ENCODE results near the gene IGF1R.

The IGF1R gene

DNA sequence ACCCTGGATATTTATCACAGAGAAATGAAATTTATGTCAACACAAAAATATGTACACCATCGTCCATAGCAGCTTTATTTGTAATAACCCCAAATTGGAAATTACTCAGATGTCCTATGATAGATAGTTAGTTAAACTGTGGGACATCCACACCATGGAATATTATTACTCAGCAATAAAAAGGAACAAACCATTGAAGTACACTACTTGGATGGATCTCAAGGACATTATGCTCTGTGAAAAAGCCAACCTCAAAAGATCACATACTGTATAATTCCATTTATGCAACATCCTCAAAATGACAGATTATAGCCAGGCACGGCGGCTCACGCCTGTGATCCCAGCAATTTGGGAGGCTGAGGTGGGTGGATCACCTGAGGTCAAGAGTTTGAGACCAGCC, 246.0 kb downstream of the IGF1R start:
- Histone ChIP-seq H3K4me1 (ENCODE audit: control insufficient read depth in 5 of 5, insufficient read depth in 5 of 5, low read length in 5 of 5) (no peaks in the 10 kb centered on the region), H3K36me3 (ENCODE audit: control insufficient read depth in 5 of 5, insufficient read depth in 5 of 5, low read length in 5 of 5) (peaks cover 0 to 23% (median 7%) of the 10 kb centered on the region in 5 donors), H3K27ac (ENCODE audit: low read depth, low read length) (no peak overlapping the region), H3K9ac (ENCODE audit: low read length in 5 of 5) (no peak overlapping the region), H3K9me3 (ENCODE audit: control insufficient read depth in 5 of 5, low read length in 5 of 5) (no peaks in the 10 kb centered on the region), H3K4me3 (ENCODE audit: low read depth in 1 of 5, low read length in 5 of 5) (no peak overlapping the region), H3K27me3 (ENCODE audit: control insufficient read depth in 5 of 5, insufficient read depth in 4 of 5, low read length in 5 of 5) (no peaks in the 10 kb centered on the region)

DNA sequence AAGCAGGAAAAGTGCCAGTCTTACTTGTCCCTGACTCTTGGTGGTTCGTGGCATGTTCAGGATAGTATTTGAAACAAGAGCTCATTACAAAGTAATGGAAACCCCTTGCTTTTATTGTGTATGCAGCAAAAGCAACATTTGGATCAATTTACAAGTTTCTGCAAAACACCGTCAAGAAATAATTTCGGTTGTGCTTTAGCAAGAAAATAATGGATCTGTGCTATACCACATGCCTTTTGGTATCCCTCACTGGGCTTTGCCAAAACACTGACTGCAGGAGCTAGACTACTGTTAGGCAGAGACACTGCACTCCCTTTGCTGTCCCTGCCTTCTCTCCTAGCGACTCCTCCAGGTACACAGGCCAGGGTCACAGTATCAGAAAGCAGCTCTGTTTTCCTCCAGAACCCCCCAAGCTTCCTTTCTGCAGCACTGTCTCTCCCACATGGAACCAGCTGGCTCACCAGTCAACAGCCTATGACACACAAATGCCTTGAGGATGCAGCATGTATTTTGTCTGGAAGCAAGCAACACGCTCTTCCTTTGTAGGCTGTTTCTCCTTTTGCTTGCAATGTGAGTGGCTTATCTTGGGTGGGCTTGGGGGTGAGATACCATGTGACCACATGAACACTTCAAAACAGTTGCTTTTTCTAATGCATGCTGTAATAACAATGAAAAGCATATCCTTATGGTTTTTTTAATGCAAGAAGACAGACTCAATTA, 247.8 kb downstream of the IGF1R start:
- H3K9me3 ChIP-seq (ENCODE audit: control insufficient read depth in 5 of 5, low read length in 5 of 5): no peaks in the 10 kb centered on the region
- no peak overlapping the region for H3K9ac ChIP-seq (ENCODE audit: low read length in 5 of 5)
- peaks cover 0 to 28% (median 7%) of the 10 kb centered on the region in 5 donors for H3K36me3 ChIP-seq (ENCODE audit: control insufficient read depth in 5 of 5, insufficient read depth in 5 of 5, low read length in 5 of 5)
- no peaks in the 10 kb centered on the region for H3K27me3 ChIP-seq (ENCODE audit: control insufficient read depth in 5 of 5, insufficient read depth in 4 of 5, low read length in 5 of 5)
- no peak overlapping the region for H3K4me3 ChIP-seq (ENCODE audit: low read depth in 1 of 5, low read length in 5 of 5)
- no peaks in the 10 kb centered on the region for H3K4me1 ChIP-seq (ENCODE audit: control insufficient read depth in 5 of 5, insufficient read depth in 5 of 5, low read length in 5 of 5)
- H3K27ac ChIP-seq (ENCODE audit: low read depth, low read length): no peak overlapping the region

DNA sequence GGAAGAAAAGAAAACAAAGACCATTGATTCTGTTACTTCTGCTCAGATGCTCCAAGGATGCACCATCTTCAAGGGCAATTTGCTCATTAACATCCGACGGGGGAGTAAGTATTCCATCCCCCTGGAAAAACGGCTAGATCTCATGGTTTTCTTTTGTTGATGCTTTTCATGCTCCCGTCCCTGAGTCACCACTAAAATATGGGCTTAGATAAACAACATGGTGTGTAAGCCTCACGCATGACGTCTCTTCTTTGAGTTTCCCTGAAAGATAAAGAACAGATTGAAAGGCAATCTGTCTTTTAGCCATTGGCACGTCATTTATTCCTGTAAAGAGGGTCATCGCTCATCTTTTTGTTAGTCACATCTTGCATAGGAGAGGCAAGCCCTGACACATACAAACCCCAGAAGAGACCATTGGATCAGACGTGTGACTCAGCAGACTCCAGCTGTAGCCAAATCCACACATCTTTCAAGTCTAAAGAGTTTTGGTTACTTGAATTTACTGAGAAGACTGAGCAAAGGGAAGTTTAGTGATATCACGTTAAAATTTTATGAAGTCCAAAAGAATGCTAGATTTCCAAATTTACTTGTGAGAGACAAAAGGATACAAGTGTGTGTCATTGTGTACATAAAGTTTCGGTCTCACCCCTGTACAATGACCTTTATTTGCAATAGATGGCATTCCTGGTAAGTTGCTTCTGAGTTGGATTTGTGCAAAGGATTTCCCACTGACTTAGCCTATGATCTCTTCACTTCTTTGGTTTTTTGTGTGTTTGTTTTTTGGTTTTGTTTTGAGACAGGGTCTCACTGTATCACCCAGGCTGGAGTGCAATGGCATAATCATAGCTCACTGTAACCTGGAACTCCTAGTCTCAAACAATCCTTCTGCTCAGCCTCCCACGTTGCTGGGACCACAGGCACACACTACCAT, 248.7 kb downstream of the IGF1R start:
- H3K4me3 ChIP-seq (ENCODE audit: low read depth in 1 of 5, low read length in 5 of 5): no peak overlapping the region
- H3K27me3 ChIP-seq (ENCODE audit: control insufficient read depth in 5 of 5, insufficient read depth in 4 of 5, low read length in 5 of 5): no peaks in the 10 kb centered on the region
- no peak overlapping the region for H3K27ac ChIP-seq (ENCODE audit: low read depth, low read length)
- no peak overlapping the region for H3K9ac ChIP-seq (ENCODE audit: low read length in 5 of 5)
- no peaks in the 10 kb centered on the region for H3K4me1 ChIP-seq (ENCODE audit: control insufficient read depth in 5 of 5, insufficient read depth in 5 of 5, low read length in 5 of 5)
- H3K36me3 ChIP-seq (ENCODE audit: control insufficient read depth in 5 of 5, insufficient read depth in 5 of 5, low read length in 5 of 5): peaks cover 0 to 19% (median 7%) of the 10 kb centered on the region in 5 donors
- no peaks in the 10 kb centered on the region for H3K9me3 ChIP-seq (ENCODE audit: control insufficient read depth in 5 of 5, low read length in 5 of 5)

DNA sequence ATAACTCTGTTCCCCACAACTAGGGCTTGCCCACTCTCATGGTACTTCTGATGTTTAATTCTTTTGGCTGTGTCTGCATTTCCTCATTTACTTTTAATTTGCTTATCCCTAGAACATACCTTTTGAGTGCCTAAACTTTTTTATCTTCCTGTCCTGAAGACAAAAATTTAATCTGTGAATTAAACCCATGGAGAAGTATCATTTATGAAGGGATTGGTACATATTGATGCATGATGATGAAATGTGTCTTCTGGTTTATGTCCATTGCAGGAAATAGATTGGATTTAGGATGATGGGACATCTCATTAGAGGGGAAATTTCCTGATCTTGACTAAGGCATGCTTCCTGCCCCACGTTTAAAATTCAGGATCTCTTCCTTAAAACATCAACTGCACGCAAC, 249.8 kb downstream of the IGF1R start:
- H3K27me3 ChIP-seq (ENCODE audit: control insufficient read depth in 5 of 5, insufficient read depth in 4 of 5, low read length in 5 of 5): no peaks in the 10 kb centered on the region
- H3K27ac ChIP-seq (ENCODE audit: low read depth, low read length): no peak overlapping the region
- peaks cover 0 to 19% (median 7%) of the 10 kb centered on the region in 5 donors for H3K36me3 ChIP-seq (ENCODE audit: control insufficient read depth in 5 of 5, insufficient read depth in 5 of 5, low read length in 5 of 5)
- H3K4me1 ChIP-seq (ENCODE audit: control insufficient read depth in 5 of 5, insufficient read depth in 5 of 5, low read length in 5 of 5): no peaks in the 10 kb centered on the region
- no peak overlapping the region for H3K4me3 ChIP-seq (ENCODE audit: low read depth in 1 of 5, low read length in 5 of 5)
- no peak overlapping the region for H3K9ac ChIP-seq (ENCODE audit: low read length in 5 of 5)
- H3K9me3 ChIP-seq (ENCODE audit: control insufficient read depth in 5 of 5, low read length in 5 of 5): no peaks in the 10 kb centered on the region

DNA sequence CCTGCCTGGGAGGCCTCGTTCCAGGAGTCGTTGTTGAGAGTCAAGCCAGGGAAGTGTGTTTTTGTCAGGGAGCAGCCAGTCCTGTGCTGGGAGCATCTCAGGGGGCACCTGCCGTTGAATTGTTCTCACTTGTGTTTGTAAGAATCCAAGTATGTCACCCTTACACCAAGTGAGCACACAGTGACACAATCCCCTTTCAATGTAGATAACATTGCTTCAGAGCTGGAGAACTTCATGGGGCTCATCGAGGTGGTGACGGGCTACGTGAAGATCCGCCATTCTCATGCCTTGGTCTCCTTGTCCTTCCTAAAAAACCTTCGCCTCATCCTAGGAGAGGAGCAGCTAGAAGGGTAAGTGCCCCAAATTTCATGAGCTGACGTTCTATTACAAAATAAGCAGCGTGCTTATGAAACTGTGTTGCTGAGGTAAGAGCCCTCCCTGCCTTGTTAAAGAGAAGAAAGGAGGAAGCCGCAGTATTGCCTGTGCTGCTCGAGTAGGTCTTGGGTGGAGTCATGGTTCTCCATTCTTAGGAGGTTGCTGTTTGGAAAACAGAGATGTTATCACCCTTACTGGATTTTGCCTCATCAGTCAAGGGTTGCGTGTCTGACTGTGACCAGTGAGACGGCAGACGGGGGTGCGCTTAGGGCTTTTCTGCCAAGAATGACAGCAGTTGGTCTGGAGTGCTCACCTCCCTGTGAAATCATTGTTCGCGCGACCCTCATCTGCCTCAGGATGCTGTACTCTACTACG, 251.1 kb downstream of the IGF1R start:
- H3K4me3 ChIP-seq (ENCODE audit: low read depth in 1 of 5, low read length in 5 of 5): no peak overlapping the region
- no peak overlapping the region for H3K27ac ChIP-seq (ENCODE audit: low read depth, low read length)

DNA sequence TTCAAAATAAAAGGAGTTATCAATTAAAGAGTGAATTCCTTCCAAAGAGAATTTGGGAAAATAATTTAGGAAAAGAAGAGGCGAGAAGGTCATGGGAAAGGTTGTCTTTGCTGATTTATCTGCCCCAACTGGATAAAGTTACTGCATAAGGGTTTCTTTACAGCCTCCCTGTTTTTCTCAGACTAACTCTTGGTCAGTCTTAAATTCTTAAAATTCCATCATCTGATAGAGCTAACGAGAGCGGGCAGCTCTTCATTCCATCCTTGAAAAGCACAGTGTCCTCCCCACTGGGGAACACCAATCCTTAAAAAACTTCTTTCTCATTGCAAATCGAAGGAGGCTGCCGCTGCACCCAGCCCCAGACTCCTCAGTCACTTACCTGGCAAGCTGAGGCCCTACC, 252.0 kb downstream of the IGF1R start:
- Histone ChIP-seq H3K36me3 (ENCODE audit: control insufficient read depth in 5 of 5, insufficient read depth in 5 of 5, low read length in 5 of 5) (peaks cover 0 to 15% (median 7%) of the 10 kb centered on the region in 5 donors), H3K9me3 (ENCODE audit: control insufficient read depth in 5 of 5, low read length in 5 of 5) (no peaks in the 10 kb centered on the region), H3K9ac (ENCODE audit: low read length in 5 of 5) (no peak overlapping the region), H3K27me3 (ENCODE audit: control insufficient read depth in 5 of 5, insufficient read depth in 4 of 5, low read length in 5 of 5) (no peaks in the 10 kb centered on the region), H3K4me1 (ENCODE audit: control insufficient read depth in 5 of 5, insufficient read depth in 5 of 5, low read length in 5 of 5) (no peaks in the 10 kb centered on the region), H3K4me3 (ENCODE audit: low read depth in 1 of 5, low read length in 5 of 5) (no peak overlapping the region), H3K27ac (ENCODE audit: low read depth, low read length) (no peak overlapping the region)

More for the DNA sequence above, 251.1 kb downstream of the IGF1R start:
- H3K27me3 ChIP-seq (ENCODE audit: control insufficient read depth in 5 of 5, insufficient read depth in 4 of 5, low read length in 5 of 5): no peaks in the 10 kb centered on the region
- H3K9ac ChIP-seq (ENCODE audit: low read length in 5 of 5): no peak overlapping the region
- H3K4me1 ChIP-seq (ENCODE audit: control insufficient read depth in 5 of 5, insufficient read depth in 5 of 5, low read length in 5 of 5): no peaks in the 10 kb centered on the region
- H3K36me3 ChIP-seq (ENCODE audit: control insufficient read depth in 5 of 5, insufficient read depth in 5 of 5, low read length in 5 of 5): peaks cover 0 to 15% (median 7%) of the 10 kb centered on the region in 5 donors
- H3K9me3 ChIP-seq (ENCODE audit: control insufficient read depth in 5 of 5, low read length in 5 of 5): no peaks in the 10 kb centered on the region

DNA sequence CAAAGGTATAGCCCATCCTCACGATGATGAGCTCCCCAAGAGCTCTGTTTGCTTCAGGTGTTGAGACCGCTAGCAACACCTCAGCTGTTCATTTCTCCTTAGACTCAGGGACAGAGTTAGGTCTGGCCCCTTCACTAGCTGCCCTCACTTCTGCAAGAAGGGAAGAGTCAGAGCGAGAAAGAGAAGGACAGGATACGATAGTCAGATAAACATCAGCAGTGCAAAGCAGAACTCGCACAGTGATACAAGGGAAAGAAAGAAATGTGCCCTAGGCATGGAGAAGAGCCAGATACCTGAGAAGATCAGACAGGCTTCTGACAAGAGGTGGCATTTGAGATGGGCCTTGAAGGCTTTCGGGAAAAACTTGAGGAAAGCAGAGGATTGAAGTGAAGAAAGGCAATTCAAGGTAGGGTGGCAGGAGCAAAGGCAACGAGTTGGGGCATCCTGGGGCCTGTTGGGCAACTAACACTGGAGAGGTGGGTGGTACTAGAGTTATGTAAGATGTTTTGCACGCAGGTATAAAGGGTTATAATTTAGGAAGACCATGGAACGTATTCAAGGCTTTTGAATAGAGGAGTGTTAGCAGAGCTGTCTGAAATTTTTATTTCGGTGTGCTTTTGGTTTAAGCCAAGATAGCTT, 253.2 kb downstream of the IGF1R start:
- Histone ChIP-seq H3K36me3 (ENCODE audit: control insufficient read depth in 5 of 5, insufficient read depth in 5 of 5, low read length in 5 of 5) (peaks cover 0 to 14% (median 9%) of the 10 kb centered on the region in 5 donors), H3K4me3 (ENCODE audit: low read depth in 1 of 5, low read length in 5 of 5) (no peak overlapping the region), H3K9ac (ENCODE audit: low read length in 5 of 5) (no peak overlapping the region), H3K4me1 (ENCODE audit: control insufficient read depth in 5 of 5, insufficient read depth in 5 of 5, low read length in 5 of 5) (peaks cover 0 to 5% (median 0%) of the 10 kb centered on the region in 5 donors), H3K27ac (ENCODE audit: low read depth, low read length) (no peak overlapping the region), H3K9me3 (ENCODE audit: control insufficient read depth in 5 of 5, low read length in 5 of 5) (no peaks in the 10 kb centered on the region), H3K27me3 (ENCODE audit: control insufficient read depth in 5 of 5, insufficient read depth in 4 of 5, low read length in 5 of 5) (no peaks in the 10 kb centered on the region)

DNA sequence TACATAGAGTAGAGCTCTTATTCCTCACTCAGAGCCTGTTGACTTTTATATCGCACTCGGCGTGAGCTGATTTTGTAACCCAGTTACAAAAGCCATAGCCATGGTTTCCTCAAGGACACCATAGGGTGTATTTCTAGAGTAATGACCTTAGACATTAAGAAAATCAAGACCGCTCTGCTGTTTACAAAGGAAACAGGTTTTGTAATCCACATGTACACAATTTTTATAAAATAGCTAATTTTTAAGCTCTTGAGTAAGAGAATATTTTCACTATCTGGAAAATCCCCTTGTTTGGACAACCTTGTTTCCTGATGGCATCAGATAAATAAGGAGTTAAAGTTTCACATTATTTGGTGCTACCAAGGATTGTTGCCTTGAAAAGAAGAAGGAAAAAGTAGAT, 254.6 kb downstream of the IGF1R start:
- no peaks in the 10 kb centered on the region for H3K9me3 ChIP-seq (ENCODE audit: control insufficient read depth in 5 of 5, low read length in 5 of 5)
- peaks cover 0 to 10% (median 0%) of the 10 kb centered on the region in 5 donors for H3K4me1 ChIP-seq (ENCODE audit: control insufficient read depth in 5 of 5, insufficient read depth in 5 of 5, low read length in 5 of 5)
- H3K9ac ChIP-seq (ENCODE audit: low read length in 5 of 5): no peak overlapping the region
- H3K36me3 ChIP-seq (ENCODE audit: control insufficient read depth in 5 of 5, insufficient read depth in 5 of 5, low read length in 5 of 5): peaks cover 0 to 14% (median 3%) of the 10 kb centered on the region in 5 donors
- no peaks in the 10 kb centered on the region for H3K27me3 ChIP-seq (ENCODE audit: control insufficient read depth in 5 of 5, insufficient read depth in 4 of 5, low read length in 5 of 5)
- H3K4me3 ChIP-seq (ENCODE audit: low read depth in 1 of 5, low read length in 5 of 5): no peak overlapping the region
- H3K27ac ChIP-seq (ENCODE audit: low read depth, low read length): no peak overlapping the region

DNA sequence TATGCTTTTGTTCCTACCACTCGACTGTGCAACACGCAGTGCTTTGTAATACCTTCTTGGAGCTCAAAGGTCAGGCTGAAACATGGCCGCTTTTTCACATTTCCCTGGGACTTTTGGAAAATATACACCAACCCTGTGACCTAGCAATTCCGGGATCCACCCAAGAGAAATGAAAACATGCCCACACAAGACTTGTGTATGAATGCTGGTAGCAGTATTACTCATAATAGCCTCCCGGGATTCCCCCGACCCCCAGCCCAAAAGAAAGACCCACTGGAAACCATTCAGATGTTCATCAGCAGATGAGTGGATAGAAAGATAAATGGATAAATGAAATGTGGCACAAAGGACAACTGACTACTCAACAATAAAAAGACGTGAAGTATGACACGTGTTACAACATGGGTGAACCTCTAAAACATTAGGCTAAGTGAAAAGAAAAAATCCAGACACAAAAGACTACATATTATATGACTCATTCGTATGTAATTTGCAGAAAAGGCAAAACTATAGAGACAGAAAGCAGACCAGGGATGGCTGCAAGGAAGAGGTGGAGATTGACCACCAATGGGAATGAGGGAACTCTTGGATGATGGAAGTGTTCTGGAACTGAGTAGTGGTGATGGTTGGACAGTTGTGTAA, 255.2 kb downstream of the IGF1R start:
- peaks cover 0 to 14% (median 5%) of the 10 kb centered on the region in 5 donors for H3K36me3 ChIP-seq (ENCODE audit: control insufficient read depth in 5 of 5, insufficient read depth in 5 of 5, low read length in 5 of 5)
- H3K9ac ChIP-seq (ENCODE audit: low read length in 5 of 5): no peak overlapping the region
- no peaks in the 10 kb centered on the region for H3K27me3 ChIP-seq (ENCODE audit: control insufficient read depth in 5 of 5, insufficient read depth in 4 of 5, low read length in 5 of 5)
- no peak overlapping the region for H3K27ac ChIP-seq (ENCODE audit: low read depth, low read length)
- H3K9me3 ChIP-seq (ENCODE audit: control insufficient read depth in 5 of 5, low read length in 5 of 5): no peaks in the 10 kb centered on the region
- H3K4me3 ChIP-seq (ENCODE audit: low read depth in 1 of 5, low read length in 5 of 5): no peak overlapping the region
- H3K4me1 ChIP-seq (ENCODE audit: control insufficient read depth in 5 of 5, insufficient read depth in 5 of 5, low read length in 5 of 5): peaks cover 0 to 10% (median 0%) of the 10 kb centered on the region in 5 donors
